MG63 (cell line): ENCODE data around the gene RBBP8. TPM values are rescaled to one million over a fixed set of nuclear protein-coding genes. Genes with fewer than 3 reads are reported as not detected.
"Not testable (repeated sequence)": the region's sequence is repeated elsewhere in the genome, so short reads cannot be mapped to it uniquely, and the experiment has no call there.

ENCODE experiments used
- DNase-seq: peaks from one replicate; pipeline ENCODE4 v3.0.0-alpha.2; 2020
- H3K27me3 ChIP-seq: fragments of 250-450 bp; sonication (Bioruptor Pico); 2 replicates; pipeline ENCODE4 v1.5.1; 2020; ENCODE audit warnings: mild to moderate bottlenecking, moderate library complexity
- H3K36me3 ChIP-seq: fragments of 250-450 bp; sonication (Bioruptor Pico); 2 replicates; pipeline ENCODE4 v1.5.1; 2020; ENCODE audit warnings: mild to moderate bottlenecking, moderate library complexity
- H3K4me3 ChIP-seq: fragments of 250-450 bp; sonication (Bioruptor Pico); 2 replicates; pipeline ENCODE4 v1.5.1; 2020; ENCODE audit warnings: mild to moderate bottlenecking, moderate library complexity
- H3K9me3 ChIP-seq: fragments of 250-450 bp; sonication (Bioruptor Pico); 2 replicates; pipeline ENCODE4 v1.5.1; 2020; ENCODE audit warnings: mild to moderate bottlenecking, moderate library complexity
- total RNA-seq: library from RNA; depleted of rRNA; stranded (reverse); fragments of >200 nt; shearing (Covaris generic); gene quantifications from 2 replicates; pipeline ENCODE4 v1.2.3, GENCODE V29; 2014; ENCODE audit warnings: low replicate concordance; rRNA removed

The RBBP8 gene
- total RNA-seq = 19.4 and 27.7 TPM in 2 replicates

- DNase-seq = peak; percentile 79
- H3K36me3 ChIP-seq = peaks cover 6% of the 10 kb centered on the region
Measured at GRCh38 chr18:22933206-22933965, at the start of gene RBBP8. Gene RBBP8 (plus strand): TSS chr18:22933328. CDS start chr18:22936852, 3,524 bp downstream.

GRCh38 chr18:22883827-22884226 lies 49.3 kb upstream of the RBBP8 start:
- no peak for DNase-seq
- Histone ChIP-seq H3K36me3 (no peaks in the 10 kb centered on the region), H3K27me3 (no peaks in the 10 kb centered on the region; the same call in 1 of the 2 replicates), H3K4me3 (no peak overlapping the region), H3K9me3 (no peaks in the 10 kb centered on the region; the same call in 1 of the 2 replicates)

More at GRCh38 chr18:22933206-22933965, at the start of gene RBBP8:
- Histone ChIP-seq H3K9me3 (no peaks in the 10 kb centered on the region), H3K4me3 (peak within 1 kb of the TSS; percentile 83), H3K27me3 (no peaks in the 10 kb centered on the region)

- DNase-seq, H3K9me3 ChIP-seq, H3K27me3 ChIP-seq, H3K4me3 ChIP-seq, H3K36me3 ChIP-seq: not testable (repeated sequence)
Measured at GRCh38 chr18:22885694-22886093, 47.4 kb upstream of the RBBP8 start.

- Histone ChIP-seq H3K9me3 (peaks cover 3% of the 10 kb centered on the region; the same call in 1 of the 2 replicates), H3K36me3 (no peaks in the 10 kb centered on the region), H3K4me3 (no peak overlapping the region), H3K27me3 (no peaks in the 10 kb centered on the region; the same call in 1 of the 2 replicates)
- no peak for DNase-seq
Measured at GRCh38 chr18:22899421-22899820, 33.7 kb upstream of the RBBP8 start.

- H3K36me3 ChIP-seq = no peaks in the 10 kb centered on the region
- H3K27me3 ChIP-seq = no peaks in the 10 kb centered on the region; the same call in 1 of the 2 replicates
- peaks cover 3% of the 10 kb centered on the region; the same call in 1 of the 2 replicates for H3K9me3 ChIP-seq
- no peak overlapping the region for H3K4me3 ChIP-seq
- DNase-seq = peak; percentile 16
Measured at GRCh38 chr18:22900558-22901238, 32.4 kb upstream of the RBBP8 start.

GRCh38 chr18:22902093-22902492 lies 31.0 kb upstream of the RBBP8 start:
- Histone ChIP-seq H3K9me3 (peaks cover 3% of the 10 kb centered on the region; the same call in 1 of the 2 replicates), H3K27me3 (no peaks in the 10 kb centered on the region)
- DNase-seq = no peak

GRCh38 chr18:22903248-22903647 lies 29.9 kb upstream of the RBBP8 start:
- not testable (repeated sequence) for H3K27me3 ChIP-seq, H3K4me3 ChIP-seq, H3K36me3 ChIP-seq, DNase-seq, H3K9me3 ChIP-seq

More at GRCh38 chr18:22902093-22902492, 31.0 kb upstream of the RBBP8 start:
- no peaks in the 10 kb centered on the region for H3K36me3 ChIP-seq
- H3K4me3 ChIP-seq = no peak overlapping the region

- no peaks in the 10 kb centered on the region for H3K36me3 ChIP-seq
- H3K9me3 ChIP-seq = no peaks in the 10 kb centered on the region
Measured at GRCh38 chr18:22912149-22912548, 21.0 kb upstream of the RBBP8 start.

GRCh38 chr18:22912835-22913234 lies 20.3 kb upstream of the RBBP8 start:
- Histone ChIP-seq H3K27me3 (no peaks in the 10 kb centered on the region), H3K4me3 (no peak overlapping the region), H3K9me3 (no peaks in the 10 kb centered on the region), H3K36me3 (no peaks in the 10 kb centered on the region)
- DNase-seq = no peak

More at GRCh38 chr18:22912149-22912548, 21.0 kb upstream of the RBBP8 start:
- Histone ChIP-seq H3K27me3 (no peaks in the 10 kb centered on the region), H3K4me3 (no peak overlapping the region)
- no peak for DNase-seq

GRCh38 chr18:22913861-22914260 lies 19.3 kb upstream of the RBBP8 start:
- Histone ChIP-seq H3K36me3 (no peaks in the 10 kb centered on the region), H3K9me3 (no peaks in the 10 kb centered on the region), H3K27me3 (no peaks in the 10 kb centered on the region), H3K4me3 (no peak overlapping the region)
- no peak for DNase-seq

- Histone ChIP-seq H3K9me3 (no peaks in the 10 kb centered on the region), H3K27me3 (no peaks in the 10 kb centered on the region), H3K36me3 (no peaks in the 10 kb centered on the region), H3K4me3 (no peak overlapping the region)
- no peak for DNase-seq
Measured at GRCh38 chr18:22914633-22915032, 18.5 kb upstream of the RBBP8 start.

- no peak for DNase-seq
- Histone ChIP-seq H3K9me3 (no peaks in the 10 kb centered on the region), H3K36me3 (no peaks in the 10 kb centered on the region), H3K27me3 (no peaks in the 10 kb centered on the region), H3K4me3 (no peak overlapping the region)
Measured at GRCh38 chr18:22915337-22915736, 17.8 kb upstream of the RBBP8 start.

- DNase-seq = no peak
- H3K27me3 ChIP-seq = no peaks in the 10 kb centered on the region; the same call in 1 of the 2 replicates
- H3K4me3 ChIP-seq = no peak overlapping the region
- no peaks in the 10 kb centered on the region for H3K9me3 ChIP-seq
- no peaks in the 10 kb centered on the region for H3K36me3 ChIP-seq
Measured at GRCh38 chr18:22921772-22922171, 11.4 kb upstream of the RBBP8 start.

GRCh38 chr18:22924589-22924988 lies 8.5 kb upstream of the RBBP8 start:
- H3K9me3 ChIP-seq = no peaks in the 10 kb centered on the region
- H3K36me3 ChIP-seq = no peaks in the 10 kb centered on the region
- no peak overlapping the region for H3K4me3 ChIP-seq
- DNase-seq = no peak
- H3K27me3 ChIP-seq = no peaks in the 10 kb centered on the region; the same call in 1 of the 2 replicates

- Histone ChIP-seq H3K9me3 (no peaks in the 10 kb centered on the region), H3K4me3 (no peak overlapping the region), H3K27me3 (no peaks in the 10 kb centered on the region; the same call in 1 of the 2 replicates), H3K36me3 (no peaks in the 10 kb centered on the region)
- no peak for DNase-seq
Measured at GRCh38 chr18:22926454-22926853, 6.7 kb upstream of the RBBP8 start.

- DNase-seq = no peak
- Histone ChIP-seq H3K36me3 (no peaks in the 10 kb centered on the region), H3K4me3 (no peak overlapping the region), H3K27me3 (no peaks in the 10 kb centered on the region; the same call in 1 of the 2 replicates), H3K9me3 (no peaks in the 10 kb centered on the region)
Measured at GRCh38 chr18:22928339-22928738, 4.8 kb upstream of the RBBP8 start.

GRCh38 chr18:22930089-22930713 lies 2.9 kb upstream of the RBBP8 start:
- peak; percentile 58 for DNase-seq
- Histone ChIP-seq H3K4me3 (no peak overlapping the region), H3K9me3 (no peaks in the 10 kb centered on the region), H3K36me3 (no peaks in the 10 kb centered on the region), H3K27me3 (no peaks in the 10 kb centered on the region; the same call in 1 of the 2 replicates)
